Measurements from ENCODE around the gene SMARCD3. TPM values are rescaled to one million over a fixed set of nuclear protein-coding genes. Genes with fewer than 3 reads are reported as not detected.

Gene SMARCD3
- total RNA-seq, 2 experiments from 2014 or later, result 1.5 to 1.9 TPM

- Histone ChIP-seq H2AFZ (ENCODE audit: low read length) (no peak overlapping the region), H3K36me3 (ENCODE audit: insufficient read depth, low read length) (no peaks in the 10 kb centered on the region), H3K4me1 (ENCODE audit: insufficient read depth, low read length, poor library complexity, severe bottlenecking) (peaks cover 52% of the 10 kb centered on the region), H3K4me2 (ENCODE audit: low read length) (peak overlapping the region; percentile 64; the same call in 1 of the 2 replicates), H3K27ac (ENCODE audit: low read depth, low read length, poor library complexity, severe bottlenecking) (no peak overlapping the region), H4K20me1 (ENCODE audit: insufficient read depth, low read length) (peaks cover 6% of the 10 kb centered on the region; the same call in 1 of the 2 replicates), H3K4me3 (ENCODE audit: low read depth, low read length, poor library complexity, severe bottlenecking) (no peak overlapping the region), H3K9me2 (ENCODE audit: insufficient read depth, low read length) (no peaks in the 10 kb centered on the region), H3K79me2 (ENCODE audit: insufficient read depth, low read depth, low read length) (no peaks in the 10 kb centered on the region), H3K9me3 (ENCODE audit: low read length) (no peaks in the 10 kb centered on the region)
- POLR2A ChIA-PET, result no interaction called here
- DNase-seq (ENCODE audit: low spot score), result no peak
- TF ChIP-seq EZH2phosphoT487 (IDR thresholded peaks at IDR 0.05; ENCODE audit: borderline replicate concordance, low read depth, low read length), result no peak
- intact Hi-C loops (cut with micrococcal nuclease; ENCODE audit: unreplicated experiment), result no loop called here
- CTCF ChIA-PET (ENCODE audit: unreplicated experiment), result no interaction called here
- BruUV-seq (replicated peaks), result no TSS peak
Measured at GRCh38 chr7:151249034-151249731, 689 bp upstream of the SMARCD3 start.

- H3K9me2 ChIP-seq (ENCODE audit: insufficient read depth, low read length), result no peaks in the 10 kb centered on the region
- H2AFZ ChIP-seq (ENCODE audit: low read length), result no peak overlapping the region
- H3K9me3 ChIP-seq (ENCODE audit: low read length), result no peaks in the 10 kb centered on the region
- H4K20me1 ChIP-seq (ENCODE audit: insufficient read depth, low read length), result peaks cover 6% of the 10 kb centered on the region; the same call in 1 of the 2 replicates
- H3K4me2 ChIP-seq (ENCODE audit: low read length), result peak overlapping the region; percentile 64
- peak overlapping the region; percentile 59 for H3K4me3 ChIP-seq (ENCODE audit: low read depth, low read length, poor library complexity, severe bottlenecking)
- H3K79me2 ChIP-seq (ENCODE audit: insufficient read depth, low read depth, low read length), result no peaks in the 10 kb centered on the region
- no TSS peak for BruUV-seq (replicated peaks)
- no peaks in the 10 kb centered on the region for H3K36me3 ChIP-seq (ENCODE audit: insufficient read depth, low read length)
- H3K4me1 ChIP-seq (ENCODE audit: insufficient read depth, low read length, poor library complexity, severe bottlenecking), result peaks cover 65% of the 10 kb centered on the region
- DNase-seq (ENCODE audit: low spot score), result no peak
- intact Hi-C loops (cut with micrococcal nuclease; ENCODE audit: unreplicated experiment), result no loop called here
- TF ChIP-seq CTCF (conservative IDR thresholded peaks at IDR 0.05; ENCODE audit: low read length) (no peak), EZH2phosphoT487 (IDR thresholded peaks at IDR 0.05; ENCODE audit: borderline replicate concordance, low read depth, low read length) (no peak)
- ChIA-PET CTCF (ENCODE audit: unreplicated experiment) (interaction anchor here (0.6 to 1.1 kb wide), 2 partner anchors 9 to 65 kb away, joined by 4 to 9 read pairs; no protein-coding TSS in a partner anchor), POLR2A (no interaction called here)
- H3K27ac ChIP-seq (ENCODE audit: low read depth, low read length, poor library complexity, severe bottlenecking), result no peak overlapping the region
Measured at GRCh38 chr7:151247611-151248345, 716 bp downstream of the SMARCD3 start.

- Histone ChIP-seq H3K79me2 (ENCODE audit: insufficient read depth, low read depth, low read length) (no peaks in the 10 kb centered on the region), H3K4me2 (ENCODE audit: low read length) (peak overlapping the region; percentile 64; the same call in 1 of the 2 replicates), H3K9me2 (ENCODE audit: insufficient read depth, low read length) (no peaks in the 10 kb centered on the region), H3K4me1 (ENCODE audit: insufficient read depth, low read length, poor library complexity, severe bottlenecking) (peaks cover 63% of the 10 kb centered on the region), H3K36me3 (ENCODE audit: insufficient read depth, low read length) (no peaks in the 10 kb centered on the region), H3K4me3 (ENCODE audit: low read depth, low read length, poor library complexity, severe bottlenecking) (no peak overlapping the region), H3K27ac (ENCODE audit: low read depth, low read length, poor library complexity, severe bottlenecking) (no peak overlapping the region), H2AFZ (ENCODE audit: low read length) (no peak overlapping the region), H3K9me3 (ENCODE audit: low read length) (no peaks in the 10 kb centered on the region), H4K20me1 (ENCODE audit: insufficient read depth, low read length) (peaks cover 6% of the 10 kb centered on the region; the same call in 1 of the 2 replicates)
- ChIA-PET CTCF (ENCODE audit: unreplicated experiment) (interaction anchor here (1.1 kb wide), 1 partner anchor 9 kb away, joined by 4 read pairs; no protein-coding TSS in a partner anchor), POLR2A (no interaction called here)
- TF ChIP-seq CTCF (conservative IDR thresholded peaks at IDR 0.05; ENCODE audit: low read length), result no peak
- no peak for TF ChIP-seq EZH2phosphoT487 (IDR thresholded peaks at IDR 0.05; ENCODE audit: borderline replicate concordance, low read depth, low read length)
- BruUV-seq (replicated peaks), result no TSS peak
- no peak for DNase-seq (ENCODE audit: low spot score)
- intact Hi-C loops (cut with micrococcal nuclease; ENCODE audit: unreplicated experiment), result no loop called here
Measured at GRCh38 chr7:151246851-151247580, 1.5 kb downstream of the SMARCD3 start.
